Spleen (tissue), 7 donors: ENCODE results near the gene PLB1.

Experiments
- CTCF ChIP-seq, 11 experiments: fragments of 200-600 bp in 7 of 11; fragments of 450-650 bp in 4 of 11; sonication (generic) in 4 of 11; IDR thresholded peaks in 8 of 11; conservative IDR thresholded peaks in 3 of 11; 1 replicate in 7 of 11; 2 replicates in 4 of 11; pipeline versions ENCODE4 v1.4.0 to v1.8.0; 2016 to 2021; ENCODE audit warnings: antibody characterized with exemption in 11 of 11, inconsistent platforms in 4 of 11, mild to moderate bottlenecking in 1 of 11
- POLR2AphosphoS5 ChIP-seq, 3 donors: sonication (generic); formaldehyde crosslinking; IDR thresholded peaks; one replicate each; pipeline ENCODE4 v1.5.1; 2017; ENCODE audit warnings: antibody characterized with exemption in 3 of 3
- donor health status: DM: no; HTN: no; CAD: no; lungs with moderate emphysema.
- donor health status: DM: no; HTN: no; CAD: no.
- donor health status: DM: no; HTN: no; CAD: no.

- TF ChIP-seq CTCF (IDR thresholded peaks at IDR 0.05 in 8 of 11, conservative IDR thresholded peaks at IDR 0.05 in 3 of 11) (no peak), POLR2AphosphoS5 (IDR thresholded peaks at IDR 0.05) (peak in 1 of 3 donors; percentile 38)
These were observed 92.4 kb downstream of the PLB1 start for GRCh38 chr2:28588292-28588670.
